GM12874 (cell line): ENCODE measurements around the gene EN1.
A peak's percentile ranks its signal among the peaks of the same experiment; 100 is the strongest.

Source experiments
- CTCF ChIP-seq: IDR thresholded peaks from 2 replicates; pipeline ENCODE4 v1.5.1; 2011; ENCODE audit warnings: low read depth, mild to moderate bottlenecking, control low read depth, low read length, moderate library complexity; ENCODE audit not compliant: insufficient read depth

The EN1 gene

DNA sequence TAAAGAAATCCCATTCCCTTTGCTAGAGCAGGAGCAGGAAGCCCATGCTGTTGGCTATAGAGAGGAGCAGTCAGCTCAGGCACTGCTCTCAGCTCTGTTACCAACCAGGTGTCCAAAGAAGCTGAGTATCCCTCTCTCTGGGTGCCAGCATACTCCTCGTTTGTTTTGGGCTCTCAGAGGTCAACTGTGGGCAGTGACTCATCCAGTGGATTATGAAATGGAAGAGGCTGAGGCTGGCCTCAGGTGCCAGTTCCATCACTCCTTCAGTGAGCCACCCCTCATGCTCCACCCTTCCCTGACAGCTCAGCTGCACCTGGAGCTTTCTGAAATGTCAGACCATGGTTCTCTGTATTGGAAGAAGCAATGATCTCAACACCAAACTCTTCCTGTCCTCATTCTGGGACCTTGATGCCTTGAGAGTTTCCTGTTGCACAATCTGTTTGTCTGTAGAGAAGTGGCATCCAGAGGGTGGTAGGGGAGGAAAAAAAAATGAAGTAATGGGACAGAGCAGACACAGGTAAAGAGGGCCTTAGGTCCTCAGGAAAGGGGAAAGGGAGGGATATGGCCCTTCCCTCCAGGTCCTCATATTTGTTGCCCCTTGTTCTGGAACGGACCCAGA is 31.2 kb upstream of the EN1 start:
- TF ChIP-seq CTCF = no peak

- no peak for TF ChIP-seq CTCF
These were observed 27.9 kb upstream of the EN1 start for GRCh38 chr2:118875318-118875717.

DNA sequence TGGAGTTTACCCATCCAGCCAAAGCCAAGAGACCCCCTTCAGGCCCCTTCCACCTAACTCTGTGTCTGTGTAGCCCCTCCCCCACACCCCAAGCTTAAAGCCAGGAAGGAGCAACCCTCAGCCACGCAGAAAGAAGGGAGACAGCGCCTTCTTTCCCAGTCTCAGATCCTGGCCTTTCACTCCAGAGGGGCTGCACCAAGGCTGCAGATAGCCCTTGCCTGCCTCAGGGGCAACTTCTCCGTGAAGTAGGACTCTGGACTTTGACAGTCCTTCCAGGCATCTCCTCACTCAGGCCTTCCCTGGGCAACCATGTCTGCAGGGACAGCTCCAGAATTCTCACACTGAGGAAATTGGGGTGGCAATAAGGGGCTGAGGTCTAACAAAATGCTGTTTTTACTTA is 26.9 kb upstream of the EN1 start:
- TF ChIP-seq CTCF = no peak

DNA sequence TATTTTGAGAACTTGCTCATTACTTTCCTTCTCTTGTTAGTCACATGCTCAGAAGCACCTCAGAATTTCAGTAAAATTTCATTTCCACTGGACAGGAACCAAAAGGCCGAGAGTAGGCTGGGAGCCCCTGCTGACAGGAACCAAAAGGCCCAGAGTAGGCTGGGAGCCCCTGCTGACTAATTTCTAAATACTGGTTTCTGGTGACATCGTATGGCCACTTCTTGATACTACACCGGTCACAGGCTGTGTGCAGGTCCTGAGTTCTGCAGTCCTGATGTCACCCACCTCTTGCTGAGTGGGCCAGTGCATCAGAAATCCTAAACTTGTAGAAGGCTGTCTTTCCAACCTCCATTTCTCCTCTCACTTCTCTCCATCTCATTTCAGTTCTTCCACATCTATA is 17.7 kb upstream of the EN1 start:
- TF ChIP-seq CTCF = peak; percentile 71; the same call in 1 of the 2 replicates

DNA sequence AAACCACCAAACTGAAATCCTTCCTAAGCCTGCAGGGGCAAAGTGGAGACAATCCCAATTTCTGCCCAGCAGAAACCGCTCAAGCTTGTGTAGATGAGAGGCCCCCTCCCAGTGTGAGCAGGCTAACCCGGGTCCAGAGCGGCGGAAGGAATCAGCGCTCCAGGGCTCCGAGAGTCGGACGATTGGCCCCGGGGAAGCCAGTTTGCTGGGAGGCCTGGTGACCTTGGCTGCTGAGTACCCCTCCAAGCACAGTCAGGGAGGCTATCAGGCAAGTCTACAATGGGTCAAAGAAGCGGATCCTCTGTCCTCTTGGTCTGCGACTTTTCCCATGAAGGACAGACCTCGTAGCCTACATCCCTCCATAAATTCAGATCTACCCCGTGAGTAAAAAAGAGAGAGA is 16.8 kb upstream of the EN1 start:
- no peak for TF ChIP-seq CTCF

DNA sequence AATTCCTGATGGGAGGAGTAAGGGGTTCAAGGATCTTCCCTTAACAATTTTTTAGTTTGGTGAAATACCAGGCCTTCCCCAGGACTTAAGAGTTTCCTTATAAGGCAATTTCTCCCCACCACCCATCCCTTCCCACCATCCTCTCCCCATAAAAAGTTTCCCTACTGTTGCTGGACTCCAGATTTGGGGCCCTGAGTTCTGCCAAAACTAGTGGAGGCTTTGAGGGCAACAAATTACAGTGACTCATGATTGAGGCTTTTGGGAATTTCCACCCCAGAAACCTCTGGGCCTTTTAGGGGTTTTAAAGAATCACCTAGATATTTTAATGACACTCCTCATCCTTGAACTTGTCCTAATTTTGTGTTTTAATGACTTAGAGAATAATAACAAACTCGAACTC is 14.3 kb upstream of the EN1 start:
- no peak for TF ChIP-seq CTCF

- no peak for TF ChIP-seq CTCF
These were observed 13.8 kb upstream of the EN1 start for GRCh38 chr2:118861242-118861641.
